Measurements from ENCODE around the gene STRN4. TPM values are rescaled to one million over a fixed set of nuclear protein-coding genes. Genes with fewer than 3 reads are reported as not detected.

STRN4 gene, protein sequence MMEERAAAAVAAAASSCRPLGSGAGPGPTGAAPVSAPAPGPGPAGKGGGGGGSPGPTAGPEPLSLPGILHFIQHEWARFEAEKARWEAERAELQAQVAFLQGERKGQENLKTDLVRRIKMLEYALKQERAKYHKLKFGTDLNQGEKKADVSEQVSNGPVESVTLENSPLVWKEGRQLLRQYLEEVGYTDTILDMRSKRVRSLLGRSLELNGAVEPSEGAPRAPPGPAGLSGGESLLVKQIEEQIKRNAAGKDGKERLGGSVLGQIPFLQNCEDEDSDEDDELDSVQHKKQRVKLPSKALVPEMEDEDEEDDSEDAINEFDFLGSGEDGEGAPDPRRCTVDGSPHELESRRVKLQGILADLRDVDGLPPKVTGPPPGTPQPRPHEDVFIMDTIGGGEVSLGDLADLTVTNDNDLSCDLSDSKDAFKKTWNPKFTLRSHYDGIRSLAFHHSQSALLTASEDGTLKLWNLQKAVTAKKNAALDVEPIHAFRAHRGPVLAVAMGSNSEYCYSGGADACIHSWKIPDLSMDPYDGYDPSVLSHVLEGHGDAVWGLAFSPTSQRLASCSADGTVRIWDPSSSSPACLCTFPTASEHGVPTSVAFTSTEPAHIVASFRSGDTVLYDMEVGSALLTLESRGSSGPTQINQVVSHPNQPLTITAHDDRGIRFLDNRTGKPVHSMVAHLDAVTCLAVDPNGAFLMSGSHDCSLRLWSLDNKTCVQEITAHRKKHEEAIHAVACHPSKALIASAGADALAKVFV
- total RNA-seq: 70.2 and 86.5 TPM in 2 replicates

GRCh38 chr19:46746281-46747057 lies at the start of gene STRN4:
Gene STRN4 (minus strand): TSS chr19:46746450. CDS start chr19:46746430, 20 bp downstream.

GRCh38 chr19:46788262-46788967 lies 42.2 kb upstream of the STRN4 start, which contains the start of gene SLC1A5:
Gene SLC1A5 (minus strand): TSS chr19:46788594. CDS start chr19:46787965, 629 bp downstream.

GRCh38 chr19:46745521-46746280 lies 549 bp downstream of the STRN4 start, which contains the start of gene FKRP:
Gene FKRP (plus strand): TSS chr19:46746057. CDS start chr19:46755451, 9,394 bp downstream.

GRCh38 chr19:46717034-46717715 lies 29.1 kb downstream of the STRN4 start, which contains the start of gene PRKD2:
Gene PRKD2 (minus strand): TSS chr19:46717114. CDS start chr19:46716370, 744 bp downstream.

Other genes starting within 250 kb of the STRN4 start
- 188 and 192 TPM in 2 replicates for gene CALM3, start 145.1 kb downstream of the STRN4 start, total RNA-seq
- 12.9 and 23.1 TPM in 2 replicates for gene PTGIR, start 121.4 kb downstream of the STRN4 start, total RNA-seq
- not detected in 2 replicates for gene GNG8, start 110.2 kb downstream of the STRN4 start, total RNA-seq
- gene DACT3, start 85.3 kb downstream of the STRN4 start, total RNA-seq: 17.6 and 26.5 TPM in 2 replicates
- 14.6 and 15.3 TPM in 2 replicates for gene PRKD2, start 29.3 kb downstream of the STRN4 start, total RNA-seq
- gene FKRP, start 393 bp downstream of the STRN4 start, total RNA-seq: 21.5 and 34.1 TPM in 2 replicates
- 353 TPM in 2 replicates for gene SLC1A5, start 42.1 kb upstream of the STRN4 start, total RNA-seq
- 140 and 250 TPM in 2 replicates for gene AP2S1, start 104.4 kb upstream of the STRN4 start, total RNA-seq
- gene ARHGAP35, start 114.5 kb upstream of the STRN4 start, total RNA-seq: 30.2 and 32.7 TPM in 2 replicates